CD14-positive monocyte (primary cell): ENCODE data around the gene PPP6R3. TPM values are rescaled to one million over a fixed set of nuclear protein-coding genes. Genes with fewer than 3 reads are reported as not detected.

Source experiments
- DNase-seq, 3 donors: peaks; one replicate each; pipeline ENCODE4 v3.0.0-alpha.2; 2011 to 2022
- H2AFZ ChIP-seq: 2 replicates; pipeline ENCODE4 v1.6.0; 2012; ENCODE audit warnings: mild to moderate bottlenecking, low read depth, low read length, inconsistent platforms; ENCODE audit not compliant: insufficient read depth, poor library complexity, severe bottlenecking
- H3K27ac ChIP-seq, 2 donors: 1 replicate in 1 of 2; 2 replicates in 1 of 2; pipeline ENCODE4 v1.5.1; 2012 to 2013; ENCODE audit warnings: low read length in 2 of 2, control low read depth in 1 of 2, inconsistent platforms in 1 of 2, low read depth in 1 of 2, mild to moderate bottlenecking in 1 of 2
- H3K27me3 ChIP-seq, 2 donors: one replicate each; pipeline versions ENCODE4 v1.6.0 to v1.6.1; 2011 to 2013; ENCODE audit warnings: low read length in 2 of 2; ENCODE audit not compliant: control insufficient read depth in 2 of 2, insufficient read depth in 2 of 2
- H3K36me3 ChIP-seq, 2 donors: replicated peaks in 1 of 2; 1 replicate in 1 of 2; 2 replicates in 1 of 2; pipeline versions ENCODE4 v1.5.1 to v1.6.1; 2012 to 2013; ENCODE audit warnings: low read length in 2 of 2, control low read depth in 1 of 2, inconsistent platforms in 1 of 2, mild to moderate bottlenecking in 1 of 2; ENCODE audit not compliant: insufficient read depth in 2 of 2, control insufficient read depth in 1 of 2
- H3K4me1 ChIP-seq, 2 donors: 1 replicate in 1 of 2; 2 replicates in 1 of 2; pipeline versions ENCODE4 v1.5.1 to v1.6.1; 2012 to 2013; ENCODE audit warnings: low read length in 2 of 2, control low read depth in 1 of 2, inconsistent platforms in 1 of 2, mild to moderate bottlenecking in 1 of 2, moderate library complexity in 1 of 2; ENCODE audit not compliant: insufficient read depth in 2 of 2, control insufficient read depth in 1 of 2
- H3K4me2 ChIP-seq: replicated peaks from 2 replicates; pipeline ENCODE3; 2012; ENCODE audit warnings: low read length, moderate library complexity, mild to moderate bottlenecking; ENCODE audit not compliant: poor library complexity, severe bottlenecking; ENCODE audit errors: extremely low read depth
- H3K4me3 ChIP-seq, 3 experiments: fragments of 200-600 bp in 1 of 3; sonication (generic) in 1 of 3; replicated peaks in 1 of 3; 1 replicate in 2 of 3; 2 replicates in 1 of 3; pipeline ENCODE4 v1.5.1; 2011 to 2013; ENCODE audit warnings: low read length in 3 of 3, mild to moderate bottlenecking in 3 of 3, control low read depth in 2 of 3, low read depth in 2 of 3, inconsistent platforms in 1 of 3, moderate library complexity in 1 of 3
- H3K79me2 ChIP-seq: 2 replicates; pipeline ENCODE4 v1.6.0; 2012; ENCODE audit warnings: mild to moderate bottlenecking, control low read depth, inconsistent platforms, low read length, moderate library complexity; ENCODE audit not compliant: insufficient read depth
- H3K9ac ChIP-seq: 2 replicates; pipeline ENCODE4 v1.6.0; 2017; ENCODE audit warnings: low read length, mild to moderate bottlenecking; ENCODE audit not compliant: insufficient read depth, poor library complexity, severe bottlenecking
- H3K9me3 ChIP-seq, 2 donors: replicated peaks in 1 of 2; 1 replicate in 1 of 2; 2 replicates in 1 of 2; pipeline versions ENCODE4 v1.5.1 to v1.6.1; 2012 to 2013; ENCODE audit warnings: low read length in 2 of 2, control low read depth in 1 of 2; ENCODE audit not compliant: control insufficient read depth in 1 of 2, insufficient read depth in 1 of 2
- H4K20me1 ChIP-seq: 2 replicates; pipeline ENCODE4 v1.6.0; 2012; ENCODE audit warnings: mild to moderate bottlenecking, low read length, control low read depth, moderate library complexity; ENCODE audit not compliant: insufficient read depth
- H3K27ac Mint-ChIP-seq, 7 donors: one replicate each; pipeline ENCODE4 v1.8.0; 2020; ENCODE audit warnings: mild to moderate bottlenecking in 7 of 7, mixed read lengths in 7 of 7, moderate library complexity in 6 of 7, inconsistent platforms in 2 of 7
- H3K27me3 Mint-ChIP-seq, 3 donors: one replicate each; pipeline ENCODE4 v1.8.0; 2021 to 2022; ENCODE audit warnings: low read depth in 3 of 3, mild to moderate bottlenecking in 3 of 3, mixed read lengths in 3 of 3, moderate library complexity in 3 of 3, inconsistent platforms in 1 of 3
- H3K36me3 Mint-ChIP-seq, 2 donors: one replicate each; pipeline ENCODE4 v1.8.0; 2020; ENCODE audit warnings: mixed read lengths in 2 of 2, inconsistent platforms in 1 of 2, mild to moderate bottlenecking in 1 of 2
- H3K4me1 Mint-ChIP-seq: one replicate; pipeline ENCODE4 v1.8.0; 2020; ENCODE audit warnings: mild to moderate bottlenecking, mixed read lengths
- H3K4me3 Mint-ChIP-seq, 2 donors: one replicate each; pipeline ENCODE4 v1.8.0; 2020; ENCODE audit warnings: mild to moderate bottlenecking in 2 of 2, mixed read lengths in 2 of 2, moderate library complexity in 1 of 2
- H3K9me3 Mint-ChIP-seq, 7 donors: one replicate each; pipeline ENCODE4 v1.8.0; 2020 to 2022; ENCODE audit warnings: mixed read lengths in 7 of 7, mild to moderate bottlenecking in 6 of 7, moderate library complexity in 6 of 7, inconsistent platforms in 2 of 7
- WGBS: methylation state at CpG from one replicate; pipeline ENCODE4 v1.1.5; 2013; ENCODE audit warnings: missing lambda C conversion rate; ENCODE audit not compliant: insufficient coverage; 5-methylcytosine and 5-hydroxymethylcytosine counted together
- intact Hi-C, 2 donors: fragments of 100-400 bp; cut with micrococcal nuclease; formaldehyde crosslinking; loops; one replicate each; pipeline versions ENCODE4 v1.15.0 to v1.15.1; 2023
- polyA plus RNA-seq, 3 donors: library from polyadenylated mRNA; depleted of rRNA in 1 of 3; unstranded in 2 of 3; stranded (reverse) in 1 of 3; fragments of 300-500 nt in 2 of 3; fragments of >200 nt in 1 of 3; fragmentation: Illumina TruSeq in 2 of 3; gene quantifications; 1 replicate in 2 of 3; 2 replicates in 1 of 3; pipeline ENCODE4 v1.2.3, GENCODE V29; 2012 to 2021
- TF ChIP-seq, protein P1 (sequence below): fragments of 200-600 bp; IDR thresholded peaks from one replicate; pipeline ENCODE4 v1.8.0; 2022; ENCODE audit warnings: antibody characterized with exemption, mild to moderate bottlenecking

Gene PPP6R3
- polyA plus RNA-seq, 3 donors: 22.9 to 39.4 (median 38.1) TPM

DNA sequence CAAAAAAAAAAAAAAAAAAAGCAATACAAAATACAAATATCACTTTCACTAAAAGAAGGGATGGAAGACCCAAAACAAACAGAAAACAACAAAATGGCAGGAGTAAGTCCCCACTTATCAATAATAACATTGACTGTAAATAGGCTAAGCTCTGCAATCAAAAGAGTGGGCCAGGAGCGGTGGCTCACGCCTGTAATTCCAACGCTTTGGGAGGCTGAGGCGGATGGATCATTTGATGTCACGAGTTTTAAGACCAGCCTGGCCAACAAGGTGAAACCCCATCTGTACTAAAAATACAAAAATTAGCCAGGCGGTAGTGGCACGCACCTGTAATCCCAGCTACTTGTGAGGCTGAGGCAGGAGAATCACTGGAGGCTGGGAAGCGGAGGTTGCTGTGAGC lies 9.8 kb upstream of the PPP6R3 start:
- H3K27ac ChIP-seq: no peak overlapping the region
- DNase-seq: no peak
- H3K27me3 Mint-ChIP-seq: peaks cover 3 to 15% (median 10%) of the 10 kb centered on the region in 3 donors
- H3K36me3 Mint-ChIP-seq: no peaks in the 10 kb centered on the region
- H3K9ac ChIP-seq: no peak overlapping the region
- H3K27me3 ChIP-seq: no peaks in the 10 kb centered on the region
- H2AFZ ChIP-seq: no peak overlapping the region
- 100% methylated on average over 2 of the region's 8 CpGs for WGBS
- no peaks in the 10 kb centered on the region for H4K20me1 ChIP-seq
- TF ChIP-seq, protein P1, sequence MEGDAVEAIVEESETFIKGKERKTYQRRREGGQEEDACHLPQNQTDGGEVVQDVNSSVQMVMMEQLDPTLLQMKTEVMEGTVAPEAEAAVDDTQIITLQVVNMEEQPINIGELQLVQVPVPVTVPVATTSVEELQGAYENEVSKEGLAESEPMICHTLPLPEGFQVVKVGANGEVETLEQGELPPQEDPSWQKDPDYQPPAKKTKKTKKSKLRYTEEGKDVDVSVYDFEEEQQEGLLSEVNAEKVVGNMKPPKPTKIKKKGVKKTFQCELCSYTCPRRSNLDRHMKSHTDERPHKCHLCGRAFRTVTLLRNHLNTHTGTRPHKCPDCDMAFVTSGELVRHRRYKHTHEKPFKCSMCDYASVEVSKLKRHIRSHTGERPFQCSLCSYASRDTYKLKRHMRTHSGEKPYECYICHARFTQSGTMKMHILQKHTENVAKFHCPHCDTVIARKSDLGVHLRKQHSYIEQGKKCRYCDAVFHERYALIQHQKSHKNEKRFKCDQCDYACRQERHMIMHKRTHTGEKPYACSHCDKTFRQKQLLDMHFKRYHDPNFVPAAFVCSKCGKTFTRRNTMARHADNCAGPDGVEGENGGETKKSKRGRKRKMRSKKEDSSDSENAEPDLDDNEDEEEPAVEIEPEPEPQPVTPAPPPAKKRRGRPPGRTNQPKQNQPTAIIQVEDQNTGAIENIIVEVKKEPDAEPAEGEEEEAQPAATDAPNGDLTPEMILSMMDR: no peak
- intact Hi-C loops: no loop called here
- H3K27ac Mint-ChIP-seq: no peak overlapping the region
- H3K4me3 ChIP-seq: no peak overlapping the region
- no peaks in the 10 kb centered on the region for H3K4me1 ChIP-seq
- H3K79me2 ChIP-seq: no peaks in the 10 kb centered on the region
- peaks cover 0 to 3% (median 0%) of the 10 kb centered on the region in 7 donors for H3K9me3 Mint-ChIP-seq
- H3K4me2 ChIP-seq: no peak overlapping the region
- peaks cover 4% of the 10 kb centered on the region for H3K4me1 Mint-ChIP-seq
- H3K9me3 ChIP-seq: no peaks in the 10 kb centered on the region
- no peak overlapping the region for H3K4me3 Mint-ChIP-seq
- H3K36me3 ChIP-seq: no peaks in the 10 kb centered on the region

DNA sequence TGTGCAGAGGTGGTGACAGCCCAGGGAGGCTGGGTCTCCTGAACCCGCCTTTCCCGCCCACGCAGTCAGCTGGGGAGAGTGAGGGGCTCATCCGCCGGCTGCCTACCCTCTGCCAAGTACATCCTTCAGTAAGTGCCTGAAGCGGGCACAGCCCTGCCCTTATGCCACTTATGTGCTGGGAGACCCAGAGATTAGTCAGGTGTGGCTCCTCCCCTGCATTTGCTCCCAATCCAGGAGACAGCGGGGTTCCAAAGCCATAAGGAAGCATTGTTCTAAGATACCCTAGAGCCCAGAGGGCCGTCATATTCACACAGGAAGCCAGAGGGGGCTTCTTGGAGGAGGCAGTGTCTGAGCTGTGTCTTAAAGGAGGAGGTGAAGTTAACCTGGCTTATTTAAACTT lies 5.8 kb upstream of the PPP6R3 start:
- H3K27me3 ChIP-seq: no peaks in the 10 kb centered on the region
- no peak overlapping the region for H2AFZ ChIP-seq
- WGBS: 80% methylated on average over 1 of the region's 8 CpGs
- H3K9me3 ChIP-seq: no peaks in the 10 kb centered on the region
- H3K4me3 ChIP-seq: no peak overlapping the region
- H3K4me2 ChIP-seq: no peak overlapping the region
- Mint-ChIP-seq H3K36me3 (no peaks in the 10 kb centered on the region), H3K27ac (no peak overlapping the region), H3K9me3 (peaks cover 0 to 3% (median 0%) of the 10 kb centered on the region in 7 donors), H3K4me3 (no peak overlapping the region), H3K4me1 (peaks cover 6% of the 10 kb centered on the region), H3K27me3 (peaks cover 1 to 20% (median 8%) of the 10 kb centered on the region in 3 donors)
- H3K36me3 ChIP-seq: no peaks in the 10 kb centered on the region
- H3K9ac ChIP-seq: no peak overlapping the region
- intact Hi-C loops: no loop called here
- TF ChIP-seq, protein P1: no peak
- no peaks in the 10 kb centered on the region for H3K79me2 ChIP-seq
- DNase-seq: no peak
- H3K27ac ChIP-seq: no peak overlapping the region
- H3K4me1 ChIP-seq: peaks cover 2 to 3% of the 10 kb centered on the region in 2 donors
- no peaks in the 10 kb centered on the region for H4K20me1 ChIP-seq
